B cell (primary cell): ENCODE data around the gene RNF213.

Experiments
- CTCF ChIP-seq: fragments of 200-600 bp; IDR thresholded peaks from one replicate; pipeline ENCODE4 v1.8.0; 2022; ENCODE audit warnings: antibody characterized with exemption, mild to moderate bottlenecking
- EZH2 ChIP-seq: IDR thresholded peaks from 2 replicates; pipeline ENCODE4 v1.6.1; 2012; ENCODE audit warnings: borderline replicate concordance, low read depth, mild to moderate bottlenecking, moderate library complexity, low read length; ENCODE audit not compliant: insufficient read depth, poor library complexity, severe bottlenecking

- no peak for TF ChIP-seq CTCF
- no peak for TF ChIP-seq EZH2
Measured at GRCh38 chr17:80363120-80363515, 102.5 kb downstream of the RNF213 start.
